Measurements from ENCODE around the gene PSMB10.
"Not testable (repeated sequence)": the region's sequence is repeated elsewhere in the genome, so short reads cannot be mapped to it uniquely, and the experiment has no call there.

PSMB10 gene

DNA sequence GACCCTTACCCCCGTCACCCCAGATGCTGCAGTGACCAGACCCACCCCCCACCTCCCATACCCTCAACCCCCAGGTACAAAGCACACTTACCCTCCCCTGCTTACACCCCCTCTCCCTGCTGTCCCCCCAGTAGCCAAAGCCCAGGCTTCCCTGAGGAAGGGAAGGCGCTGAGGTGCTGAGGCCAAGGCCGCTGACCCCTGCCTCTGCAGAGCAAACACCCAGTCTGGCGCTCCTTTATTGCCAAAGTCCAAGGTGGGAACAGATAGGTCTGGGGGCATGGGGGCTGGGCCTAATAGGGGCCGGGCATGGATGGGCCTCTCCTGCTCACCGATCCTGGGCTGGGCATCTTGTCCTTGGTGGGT is 6.6 kb upstream of the PSMB10 start:
- in situ Hi-C loops (cut with HindIII; ENCODE audit: low sequenced_read_pairs) = no loop called here

DNA sequence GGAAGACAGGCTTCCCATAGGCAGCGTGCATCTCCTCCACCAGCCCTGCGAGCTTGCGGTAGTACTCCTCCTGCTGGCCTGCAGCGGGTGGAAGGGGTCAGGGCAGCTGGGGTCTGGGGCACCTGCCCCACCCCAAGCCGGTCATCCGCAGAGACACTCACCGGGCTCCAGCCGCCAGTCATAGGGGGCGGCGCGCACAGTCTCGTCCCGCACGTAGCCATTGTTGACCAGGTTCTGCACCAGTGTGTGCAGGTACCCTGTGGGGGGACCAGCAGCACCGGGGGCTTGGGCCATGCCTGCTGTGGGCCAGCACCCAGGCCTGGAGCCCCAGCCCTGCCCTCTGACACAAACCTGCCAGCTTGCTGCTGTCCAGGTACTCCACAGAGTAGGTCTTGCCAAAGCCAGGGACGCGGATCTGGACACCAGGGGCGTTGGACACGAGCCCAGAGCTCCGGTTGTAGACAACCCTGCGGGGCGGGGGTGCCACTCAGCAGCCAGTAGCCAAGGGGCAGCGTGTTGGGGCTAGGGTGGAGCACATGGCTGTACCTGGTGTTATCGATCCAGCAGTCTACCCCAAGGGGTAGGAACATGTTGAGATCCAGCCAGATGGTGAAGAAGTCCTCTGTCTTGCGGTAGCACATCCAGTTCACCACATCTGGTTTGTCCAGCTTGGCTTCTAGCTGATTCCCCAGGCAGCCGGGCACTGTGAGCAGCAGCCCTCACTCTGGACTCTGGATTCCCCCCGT is 6.0 kb upstream of the PSMB10 start:
- in situ Hi-C loops (cut with HindIII; ENCODE audit: low sequenced_read_pairs) = no loop called here

DNA sequence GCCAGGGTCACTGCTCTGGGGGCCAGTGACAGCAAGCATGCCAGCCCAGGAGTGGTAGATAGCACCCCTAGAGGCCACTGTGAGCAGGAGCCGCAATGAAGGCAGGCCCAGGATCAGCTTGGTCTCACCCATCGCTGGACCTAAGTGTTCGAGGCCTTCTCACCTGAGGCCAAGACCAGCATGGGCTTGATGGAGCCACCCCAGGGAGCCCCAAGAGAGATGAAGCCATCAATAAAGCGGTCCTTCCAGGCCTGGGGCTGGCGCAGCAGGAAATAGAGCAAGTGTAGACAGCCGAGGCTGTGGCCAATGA is 5.5 kb upstream of the PSMB10 start:
- in situ Hi-C loops (cut with HindIII; ENCODE audit: low sequenced_read_pairs) = no loop called here

DNA sequence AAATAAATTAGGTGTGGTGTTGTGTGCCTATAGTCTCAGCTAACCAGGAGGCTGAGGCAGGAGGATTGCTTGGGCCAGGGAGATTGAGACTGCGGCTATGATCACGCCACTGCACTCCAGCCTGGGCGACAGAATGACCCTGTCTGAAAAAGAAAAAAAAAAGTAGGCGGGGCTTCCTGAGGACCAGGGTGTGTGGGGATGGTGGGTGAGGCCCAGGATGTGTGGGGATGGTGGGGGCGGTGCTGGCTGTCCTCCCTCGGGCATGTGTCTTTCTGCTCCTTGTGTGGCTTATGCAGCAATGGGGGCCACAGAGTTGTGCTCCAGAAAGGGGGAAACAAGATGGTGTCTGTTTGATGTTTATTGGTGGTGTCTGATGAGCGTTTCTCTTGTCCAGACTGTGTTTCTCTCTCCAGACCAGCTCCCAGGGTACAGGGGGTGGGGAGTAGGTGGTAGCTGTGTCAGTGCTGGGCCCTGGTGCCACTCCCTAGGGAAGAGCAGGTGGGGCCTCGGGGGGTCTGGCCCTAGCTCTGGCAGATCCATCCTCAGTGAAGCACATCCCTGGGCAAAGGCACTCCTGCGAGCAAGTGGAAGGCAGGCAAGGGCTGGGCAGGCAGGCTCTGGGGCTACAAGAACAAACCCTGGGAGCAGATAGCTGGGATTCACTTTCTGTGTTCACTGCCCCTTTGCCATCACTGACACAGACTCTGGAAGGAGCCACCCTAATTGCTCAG is 5.0 kb upstream of the PSMB10 start:
- in situ Hi-C loops (cut with HindIII; ENCODE audit: low sequenced_read_pairs) = no loop called here

DNA sequence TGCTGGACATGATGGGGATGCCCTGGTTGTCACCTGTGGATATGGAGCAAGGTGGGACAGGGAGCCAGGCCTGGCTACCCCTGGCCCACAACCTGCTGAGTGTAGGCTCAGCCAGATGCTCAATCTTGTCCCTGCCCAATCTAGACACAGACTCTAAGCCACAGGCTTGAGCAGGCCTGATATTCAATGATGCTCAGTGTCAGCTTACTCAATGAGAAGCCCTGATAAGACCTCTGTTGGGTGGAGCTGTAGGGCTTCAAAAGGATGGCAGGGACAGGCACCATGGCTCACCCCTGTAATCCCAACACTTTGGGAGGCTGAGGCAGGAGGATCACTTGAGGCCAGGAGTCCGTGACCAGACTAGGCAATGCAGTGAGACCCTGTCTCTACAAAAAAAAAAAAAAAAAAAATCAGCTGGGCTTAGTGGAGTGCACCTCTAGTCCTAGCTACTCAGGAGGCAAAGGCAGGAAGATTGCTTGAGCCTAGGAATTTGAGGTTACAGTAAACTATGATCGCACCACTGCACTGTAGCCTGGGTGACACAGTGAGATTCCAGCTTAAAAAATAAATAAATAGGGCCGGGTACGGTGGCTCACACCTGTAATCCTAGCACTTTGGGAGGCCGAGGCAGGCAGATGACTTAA is 3.9 kb upstream of the PSMB10 start:
- in situ Hi-C loops (cut with HindIII; ENCODE audit: low sequenced_read_pairs) = no loop called here

DNA sequence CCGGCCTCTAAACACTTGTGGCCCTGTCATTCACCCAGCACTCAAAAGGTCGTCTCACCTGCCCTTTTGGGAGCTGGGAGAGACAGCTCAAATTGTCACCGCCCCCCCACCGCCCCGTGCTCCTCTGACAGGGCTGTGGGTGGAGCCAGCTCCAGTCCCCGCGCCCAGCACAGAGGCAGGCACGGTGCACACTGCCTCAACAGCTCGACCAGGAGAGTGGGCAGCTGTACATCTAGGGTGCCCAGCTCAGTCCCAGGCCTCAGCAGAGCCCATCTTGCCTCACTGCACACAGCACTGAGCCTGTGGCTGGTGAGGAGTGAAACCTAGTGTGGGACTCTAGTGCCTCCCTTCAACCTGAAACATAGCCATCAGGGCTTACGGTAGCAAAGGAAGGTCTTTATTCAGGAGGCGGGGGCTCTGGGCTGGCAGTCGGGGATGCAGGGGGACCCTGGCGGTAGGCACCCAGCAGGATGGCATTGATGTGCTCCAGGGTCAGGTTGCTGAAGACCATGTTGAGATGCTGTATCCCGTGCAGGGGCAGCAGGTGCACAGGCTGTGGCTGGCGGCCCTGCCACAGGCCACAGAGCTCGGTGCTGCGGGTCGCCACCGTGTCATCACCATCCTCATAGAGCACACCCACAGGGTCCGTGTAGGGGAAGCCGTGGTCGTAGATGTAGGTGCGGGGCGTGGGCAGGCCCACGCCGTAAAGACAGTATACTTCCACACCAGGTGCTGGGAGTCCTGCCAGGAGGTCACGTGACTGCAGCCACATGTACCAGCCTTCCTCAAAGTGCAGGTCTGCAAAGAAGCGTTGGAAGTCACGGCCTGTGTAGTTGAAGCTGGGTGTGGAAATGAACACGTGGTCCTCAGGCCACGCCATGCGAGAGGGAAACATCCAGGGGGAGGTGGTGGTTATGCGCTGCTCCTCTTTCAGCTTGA is 3.1 kb upstream of the PSMB10 start:
- in situ Hi-C loops (cut with HindIII; ENCODE audit: low sequenced_read_pairs) = no loop called here

DNA sequence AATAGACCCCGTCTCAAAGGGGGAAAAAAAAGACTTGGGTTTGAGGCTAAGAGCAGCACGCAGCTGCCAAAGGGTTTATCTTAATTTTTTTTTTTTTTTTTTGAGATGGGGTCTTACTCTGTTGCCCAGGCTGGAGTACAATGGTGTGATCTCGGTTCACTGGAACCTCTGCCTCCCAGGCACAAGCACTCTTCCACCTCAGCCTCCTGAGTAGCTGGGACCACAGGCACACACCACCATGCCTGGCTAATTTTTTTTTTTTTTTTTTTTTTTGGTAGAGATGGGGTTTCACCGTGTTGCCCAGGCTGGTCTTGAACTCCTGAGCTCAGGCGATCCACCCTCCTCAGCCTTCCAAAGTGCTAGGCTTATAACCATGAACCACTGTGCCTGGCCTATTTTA is 1.1 kb upstream of the PSMB10 start:
- in situ Hi-C loops (cut with HindIII; ENCODE audit: low sequenced_read_pairs) = not testable (repeated sequence)

DNA sequence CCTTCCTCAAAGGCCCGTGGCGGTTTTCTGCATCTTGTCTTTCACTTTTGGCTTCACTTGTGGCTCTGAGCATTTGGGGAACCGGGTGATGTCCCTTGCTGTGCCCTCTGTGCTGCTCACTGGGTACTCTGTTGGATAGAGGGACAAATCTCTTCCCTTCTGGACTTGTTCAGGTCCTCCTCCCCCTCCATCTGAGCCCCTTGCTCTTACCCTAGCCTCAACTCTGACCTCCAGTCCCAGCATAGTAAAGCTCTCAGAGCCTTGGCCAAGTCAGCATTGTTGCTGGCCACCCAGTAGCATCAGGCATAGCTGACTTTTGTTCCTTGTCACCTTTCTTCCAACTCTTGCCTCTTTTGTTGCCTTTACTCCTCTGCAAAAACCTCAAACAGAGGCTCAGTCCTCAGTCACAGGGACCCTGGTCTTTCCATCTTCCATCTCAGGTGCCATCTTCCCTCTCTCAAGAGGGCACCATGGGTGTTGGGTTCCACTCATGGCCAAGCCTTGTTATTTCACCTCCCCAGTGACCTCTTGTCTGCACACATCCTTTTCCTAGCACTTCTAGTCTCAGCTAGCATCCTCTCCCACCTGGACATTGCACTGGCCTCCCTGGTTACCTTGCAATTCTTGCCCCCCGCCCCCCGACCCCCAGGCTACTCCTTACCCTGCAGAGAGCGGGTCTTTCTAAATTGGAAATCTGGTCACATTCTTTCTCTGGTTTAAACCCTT is 393 bp upstream of the PSMB10 start:
- in situ Hi-C loops (cut with HindIII; ENCODE audit: low sequenced_read_pairs) = no loop called here

DNA sequence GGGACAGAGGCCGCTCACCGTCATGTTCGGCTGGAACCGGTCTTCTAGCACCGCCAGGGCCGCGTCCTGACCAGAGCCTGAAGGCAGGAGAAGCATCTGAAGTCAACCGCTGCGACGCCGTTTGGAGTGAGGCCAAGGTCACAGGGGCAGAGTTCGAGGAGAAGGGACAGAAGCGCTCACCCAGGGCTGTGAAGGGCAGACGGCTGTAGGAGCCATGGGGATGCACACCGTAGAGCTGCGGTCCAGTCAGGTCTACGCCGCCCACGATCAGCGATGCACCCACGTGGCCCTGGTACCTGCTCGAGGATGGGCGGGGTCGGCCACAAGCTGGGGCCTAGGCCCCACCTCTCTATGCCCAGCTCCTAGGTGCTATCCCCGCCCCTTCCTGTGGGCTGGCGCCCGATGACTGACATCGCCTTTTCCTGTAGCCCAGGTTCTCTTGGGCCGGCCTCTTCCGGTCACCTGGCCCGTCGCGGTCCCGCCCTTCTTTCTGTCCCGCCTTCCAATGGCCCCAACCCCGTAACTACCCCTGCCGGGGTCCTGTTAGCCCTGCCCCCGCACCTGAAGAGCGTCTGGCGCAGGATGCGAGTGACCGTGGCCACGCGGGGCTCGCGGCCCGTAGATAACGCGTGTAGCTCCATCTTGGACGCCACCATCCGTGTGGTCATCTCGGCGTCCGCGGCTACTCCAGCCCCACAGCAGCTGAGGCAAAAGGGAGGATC is 1.1 kb downstream of the PSMB10 start:
- in situ Hi-C loops (cut with HindIII; ENCODE audit: low sequenced_read_pairs) = no loop called here

DNA sequence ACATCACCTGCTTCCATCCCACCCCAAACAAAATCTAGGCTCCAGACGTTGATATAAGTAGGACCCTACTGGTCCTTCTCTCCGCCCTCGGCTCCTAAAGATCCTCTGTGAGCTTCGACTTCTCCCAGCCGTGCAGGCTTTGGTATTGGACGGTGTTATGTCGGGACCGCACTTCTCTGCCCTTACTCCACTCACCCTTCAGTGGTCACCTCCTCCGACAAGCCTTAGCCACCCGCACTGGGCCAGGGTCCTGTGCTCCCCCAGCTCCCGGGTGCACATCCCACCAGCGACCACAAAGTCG is 1.6 kb downstream of the PSMB10 start:
- in situ Hi-C loops (cut with HindIII; ENCODE audit: low sequenced_read_pairs) = no loop called here

DNA sequence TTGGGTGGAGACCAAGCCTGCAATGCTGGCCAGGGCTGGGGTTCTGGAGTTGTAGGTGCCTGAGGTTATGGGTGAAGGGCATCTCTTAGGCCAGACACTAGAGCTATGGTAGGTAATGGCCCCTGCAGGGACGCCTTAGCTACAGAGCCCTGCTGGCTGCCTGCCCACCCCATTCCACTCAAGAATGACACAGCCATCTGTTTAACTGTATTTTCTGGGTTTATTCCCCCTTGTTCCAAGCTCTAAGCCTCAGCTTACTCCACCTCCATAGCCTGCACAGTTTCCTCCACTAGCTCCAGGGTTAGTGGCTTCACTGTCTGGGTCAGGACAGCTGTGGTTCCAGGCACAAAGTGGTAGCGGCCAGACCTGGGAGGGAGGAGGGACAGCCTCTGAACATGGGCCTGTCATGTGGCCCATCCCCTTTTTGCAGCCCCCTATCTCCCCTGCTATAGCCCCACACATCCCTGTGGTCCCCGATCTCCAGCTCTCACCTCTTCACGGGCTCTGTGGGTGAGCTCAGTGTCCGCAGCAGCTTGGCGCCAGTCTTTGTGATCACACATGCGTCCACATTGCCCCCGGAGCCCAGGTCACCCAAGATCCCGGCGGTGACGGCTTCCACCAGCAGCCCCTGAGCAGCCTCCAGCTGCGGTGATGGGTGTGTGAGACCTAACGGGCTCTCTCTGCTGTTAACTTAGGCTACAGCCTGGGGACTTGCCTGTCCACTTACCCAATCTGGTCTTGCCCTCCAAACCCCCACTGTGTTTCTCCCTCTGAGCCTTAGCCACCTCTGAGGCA is 2.1 kb downstream of the PSMB10 start:
- in situ Hi-C loops (cut with HindIII; ENCODE audit: low sequenced_read_pairs) = no loop called here

DNA sequence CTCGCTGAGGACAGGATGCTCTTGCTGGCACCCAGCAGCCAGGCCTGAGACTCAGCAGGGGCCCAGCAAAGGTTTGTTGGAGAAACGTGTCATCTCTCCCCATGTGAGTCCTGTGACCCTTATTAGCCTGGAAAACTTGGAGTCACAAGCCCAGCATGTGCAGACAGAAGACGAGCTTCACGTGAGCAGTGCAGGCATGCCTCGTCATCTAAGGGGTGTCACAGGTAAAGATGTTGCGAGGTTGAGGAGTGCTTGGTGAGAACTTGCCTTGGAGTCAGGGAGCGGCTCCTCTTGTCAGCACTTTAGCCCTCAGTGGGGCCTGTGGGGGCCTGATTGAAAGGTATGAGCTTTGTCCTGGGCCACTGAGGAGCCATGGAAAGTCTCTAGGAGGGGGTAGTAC is 2.8 kb downstream of the PSMB10 start:
- in situ Hi-C loops (cut with HindIII; ENCODE audit: low sequenced_read_pairs) = no loop called here

DNA sequence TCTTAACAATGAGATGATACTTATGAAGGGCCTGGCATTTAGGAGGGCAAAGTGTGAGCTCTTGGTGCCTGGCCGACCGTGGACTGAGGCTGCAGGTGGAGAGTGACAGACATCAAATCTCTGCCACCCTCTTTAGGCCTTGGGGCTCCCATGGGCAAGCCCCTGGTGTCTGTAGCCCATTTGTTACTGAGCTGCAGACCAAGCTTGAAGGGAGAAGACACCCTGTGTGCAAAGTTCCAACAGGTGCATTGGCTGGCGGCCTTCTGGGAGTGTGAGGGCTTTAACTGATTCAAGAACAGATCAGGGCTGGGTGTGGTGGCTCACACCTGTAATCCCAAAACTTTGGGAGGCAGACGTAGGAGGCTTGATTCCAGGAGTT is 4.2 kb downstream of the PSMB10 start:
- in situ Hi-C loops (cut with HindIII; ENCODE audit: low sequenced_read_pairs) = no loop called here

DNA sequence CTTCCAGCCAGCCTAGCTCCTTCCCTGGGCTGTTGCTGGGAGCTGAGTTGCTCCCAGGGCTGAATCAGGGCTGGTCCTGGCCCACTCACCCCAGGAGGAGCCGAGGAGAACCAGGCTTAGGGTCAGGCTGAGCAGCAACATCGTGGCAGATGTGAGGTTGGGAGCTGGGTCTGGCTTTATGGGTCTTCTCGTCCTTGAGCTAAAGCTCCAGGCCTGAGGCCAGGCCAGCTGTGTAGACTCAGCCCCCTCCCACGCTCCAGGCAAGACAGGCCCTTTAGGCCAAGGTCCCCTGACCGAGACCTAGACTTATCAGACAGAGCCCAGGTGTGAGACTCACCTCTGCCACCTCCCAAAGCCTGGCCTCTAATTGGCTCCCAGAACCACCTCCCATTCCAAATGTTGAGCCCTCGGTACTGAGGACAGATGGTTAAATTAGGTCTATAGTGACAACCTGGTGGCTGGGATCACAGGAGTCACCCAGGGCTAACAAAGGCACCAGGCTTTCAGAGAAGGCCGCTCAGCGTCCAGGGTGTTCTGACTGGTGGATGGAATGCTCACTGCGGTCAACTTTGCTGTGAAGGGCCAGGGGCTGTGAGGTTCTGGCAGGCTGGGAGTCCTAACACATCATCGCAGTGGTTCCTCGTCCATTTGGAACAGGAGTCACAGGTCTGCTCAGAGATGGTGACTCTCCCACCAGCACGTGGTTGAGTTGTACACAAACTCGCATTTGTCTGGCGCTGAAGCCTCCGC is 4.8 kb downstream of the PSMB10 start, which contains the start of gene CTRL:
CTRL (minus strand) TSS at position 151 of the 750 bp plus-strand sequence; CDS start at position 141, 10 bp downstream.
- in situ Hi-C loops (cut with HindIII; ENCODE audit: low sequenced_read_pairs) = no loop called here

DNA sequence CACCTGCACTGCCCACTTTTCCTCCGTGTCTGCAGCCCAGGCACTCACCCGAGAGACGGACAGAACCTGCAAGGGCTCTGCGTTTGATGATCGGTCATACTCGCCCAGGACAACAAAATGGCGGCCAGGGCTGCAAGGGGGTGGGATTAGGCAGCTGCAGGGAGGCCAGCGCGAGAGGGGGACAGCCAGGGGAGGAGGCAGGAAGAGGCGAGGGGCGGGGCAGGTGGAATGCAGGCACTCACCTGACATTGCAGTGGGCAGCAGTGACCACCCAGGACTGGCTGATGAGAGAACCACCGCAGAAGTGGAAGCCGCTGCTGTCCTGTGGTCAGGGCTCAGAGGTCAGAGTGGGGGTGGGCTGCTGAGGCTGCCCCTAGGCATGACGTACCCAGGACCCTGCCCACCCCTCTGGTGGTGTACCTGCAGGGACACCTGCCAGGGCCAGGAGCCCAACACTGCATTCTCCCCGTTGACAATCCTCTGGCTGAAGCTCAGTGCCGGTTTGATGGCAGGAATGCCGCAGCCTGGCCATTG is 5.9 kb downstream of the PSMB10 start:
- in situ Hi-C loops (cut with HindIII; ENCODE audit: low sequenced_read_pairs) = no loop called here

DNA sequence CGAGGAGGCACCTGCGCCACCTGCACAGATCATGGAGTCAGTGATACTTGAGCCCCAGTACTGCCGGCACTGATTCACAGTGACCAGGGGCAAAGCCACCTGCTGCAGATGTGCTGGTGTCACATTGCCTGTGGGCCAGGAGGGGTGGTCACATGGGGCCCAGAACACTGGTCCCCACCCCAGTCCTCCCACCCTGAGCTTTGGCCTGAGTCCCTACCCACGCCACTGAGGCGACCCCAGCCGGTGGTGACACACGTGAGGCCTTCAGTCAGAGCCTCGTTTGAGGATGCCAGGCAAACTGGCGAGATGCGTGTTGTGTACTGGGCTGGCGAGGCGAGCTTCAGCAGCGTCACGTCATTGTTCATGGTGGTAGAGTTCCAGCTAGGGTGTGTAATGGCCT is 6.5 kb downstream of the PSMB10 start:
- in situ Hi-C loops (cut with HindIII; ENCODE audit: low sequenced_read_pairs) = no loop called here

DNA sequence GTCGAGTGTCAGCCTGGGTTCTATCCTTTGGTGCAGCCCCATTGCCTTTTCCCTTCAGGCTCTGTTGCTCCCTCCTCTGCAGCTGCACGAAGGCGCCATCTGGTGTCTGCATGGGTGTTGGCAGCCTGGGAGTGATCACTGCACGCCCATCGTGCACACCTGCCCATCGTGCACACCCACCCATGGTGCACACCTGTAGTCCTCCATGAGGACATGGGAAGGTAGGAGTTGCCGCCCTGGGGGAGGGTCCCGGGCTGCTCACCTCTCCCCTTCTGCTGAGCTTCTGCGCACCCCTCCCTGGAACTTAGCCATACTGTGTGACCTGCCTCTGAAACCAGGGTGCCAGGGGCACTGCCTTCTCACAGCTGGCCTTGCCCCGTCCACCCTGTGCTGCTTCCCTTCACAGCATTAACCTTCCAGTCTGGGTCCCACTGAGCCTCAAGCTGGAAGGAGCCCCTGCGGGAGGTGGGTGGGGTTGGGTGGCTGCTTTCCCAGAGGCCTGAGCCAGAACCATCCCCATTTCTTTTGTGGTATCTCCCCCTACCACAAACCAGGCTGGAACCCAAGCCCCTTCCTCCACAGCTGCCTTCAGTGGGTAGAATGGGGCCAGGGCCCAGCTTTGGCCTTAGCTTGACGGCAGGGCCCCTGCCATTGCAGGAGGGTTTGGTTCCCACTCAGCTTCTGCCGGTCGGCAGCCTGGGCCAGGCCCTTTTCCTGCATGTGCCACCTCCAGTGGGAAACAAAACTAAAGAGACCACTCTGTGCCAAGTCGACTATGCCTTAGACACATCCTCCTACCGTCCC is 7.9 kb downstream of the PSMB10 start:
- in situ Hi-C loops (cut with HindIII; ENCODE audit: low sequenced_read_pairs) = no loop called here
